GM18909 (cell line): Measurements from ENCODE around the gene G6PC1.
"Not testable (repeated sequence)": the region's sequence is repeated elsewhere in the genome, so short reads cannot be mapped to it uniquely, and the experiment has no call there.

ENCODE experiments used
- ATAC-seq: cut with Tn5 transposase; IDR thresholded peaks from one replicate; pipeline ENCODE4 v1.9.1; 2021; ENCODE audit warnings: mild to moderate bottlenecking; ENCODE audit not compliant: unreplicated experiment, poor library complexity

The G6PC1 gene

DNA sequence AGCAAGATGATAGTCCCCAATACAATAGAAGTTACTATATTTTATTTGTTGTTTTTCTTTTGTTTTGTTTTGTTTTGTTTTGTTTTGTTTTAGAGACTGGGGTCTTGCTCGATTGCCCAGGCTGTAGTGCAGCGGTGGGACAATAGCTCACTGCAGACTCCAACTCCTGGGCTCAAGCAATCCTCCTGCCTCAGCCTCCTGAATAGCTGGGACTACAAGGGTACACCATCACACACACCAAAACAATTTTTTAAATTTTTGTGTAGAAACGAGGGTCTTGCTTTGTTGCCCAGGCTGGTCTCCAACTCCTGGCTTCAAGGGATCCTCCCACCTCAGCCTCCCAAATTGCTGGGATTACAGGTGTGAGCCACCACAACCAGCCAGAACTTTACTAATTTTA lies 618 bp upstream of the G6PC1 start:
- ATAC-seq, result not testable (repeated sequence)

DNA sequence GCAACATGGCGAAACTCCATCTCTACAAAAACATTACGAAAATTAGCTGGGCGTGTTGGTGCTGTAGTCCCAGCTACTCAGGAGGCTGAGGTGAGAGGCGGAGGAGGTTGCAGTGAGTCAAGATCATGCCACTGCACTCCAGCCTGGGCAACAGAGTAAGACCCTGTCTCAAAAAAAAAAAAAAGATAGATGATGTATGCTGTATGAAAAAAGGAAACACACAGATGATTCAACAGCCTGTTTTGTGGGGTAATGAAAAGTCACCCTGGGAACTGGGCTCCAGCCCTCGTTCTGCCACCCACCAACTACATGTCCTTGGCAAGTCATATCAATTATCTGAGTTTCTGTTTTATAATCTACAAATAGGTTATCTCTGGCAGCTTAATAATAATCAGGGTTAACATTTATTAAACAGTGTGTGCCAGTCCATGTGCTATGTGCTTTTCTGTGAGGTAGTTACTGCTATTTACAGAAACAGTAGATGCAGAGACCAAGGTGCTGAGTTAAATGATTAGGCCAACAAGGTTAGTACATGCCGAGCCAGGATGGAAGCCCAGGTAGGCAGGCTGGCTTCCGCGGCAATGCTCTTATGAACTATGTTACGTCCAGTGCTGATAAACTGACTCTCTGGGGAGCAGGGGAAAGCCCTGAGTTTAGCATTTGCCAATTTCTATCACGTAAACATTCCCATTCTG lies 1.1 kb downstream of the G6PC1 start:
- ATAC-seq, result no peak

GRCh38 chr17:42904110-42904469 lies 3.5 kb downstream of the G6PC1 start:
- no peak for ATAC-seq

DNA sequence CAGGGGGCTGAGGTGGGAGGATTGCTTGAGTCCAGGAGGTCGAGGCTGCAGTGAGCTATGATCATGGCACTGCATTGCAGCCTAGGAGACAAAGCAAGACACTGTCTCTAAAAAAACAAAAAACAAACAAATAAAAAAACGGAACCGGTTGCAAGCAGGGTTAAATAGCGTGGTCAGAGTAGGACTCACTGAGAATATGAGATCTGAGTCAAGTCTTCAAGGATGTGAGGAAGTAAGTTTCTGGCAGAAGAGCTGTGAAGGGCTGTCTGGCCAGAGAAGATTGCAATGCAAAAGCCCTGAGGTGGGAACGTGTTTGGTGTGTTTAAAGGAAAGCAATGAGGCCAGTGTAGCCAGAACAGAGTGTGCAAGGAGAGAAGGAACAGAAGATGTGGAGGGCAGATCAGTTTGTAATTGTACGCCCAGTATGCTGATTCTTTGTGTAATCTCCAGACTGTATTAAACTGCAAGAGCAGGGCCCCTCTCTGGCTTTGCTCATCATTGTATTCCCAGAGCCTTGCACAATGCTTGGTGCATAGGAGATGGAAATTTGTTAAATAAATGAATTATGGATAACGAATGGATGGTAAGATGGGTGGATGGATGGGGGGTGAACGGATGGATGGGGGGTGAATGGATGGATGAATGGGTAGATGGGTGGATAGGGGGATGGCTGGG lies 6.3 kb downstream of the G6PC1 start:
- ATAC-seq, result no peak

- no peak for ATAC-seq
These were observed 8.5 kb downstream of the G6PC1 start for GRCh38 chr17:42908872-42909700.

DNA sequence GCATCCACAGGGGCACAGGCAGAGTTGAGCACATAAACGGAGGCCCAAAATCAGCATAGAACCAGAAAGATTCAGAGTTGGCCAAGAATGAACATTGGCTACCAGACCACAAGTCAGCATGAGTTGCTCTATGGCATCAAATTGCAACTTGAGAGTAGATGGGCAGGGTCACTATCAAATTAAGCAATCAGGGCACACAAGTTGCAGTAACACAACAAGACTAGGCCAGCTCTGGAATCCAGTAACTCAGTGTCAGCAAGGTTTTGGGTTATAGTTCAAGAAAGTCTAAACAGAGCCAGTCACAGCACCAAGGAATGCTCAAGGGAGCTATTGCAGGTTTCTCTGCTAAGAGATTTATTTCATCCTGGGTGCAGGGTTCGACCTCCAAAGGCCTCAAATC lies 12.9 kb downstream of the G6PC1 start:
- ATAC-seq, result no peak

DNA sequence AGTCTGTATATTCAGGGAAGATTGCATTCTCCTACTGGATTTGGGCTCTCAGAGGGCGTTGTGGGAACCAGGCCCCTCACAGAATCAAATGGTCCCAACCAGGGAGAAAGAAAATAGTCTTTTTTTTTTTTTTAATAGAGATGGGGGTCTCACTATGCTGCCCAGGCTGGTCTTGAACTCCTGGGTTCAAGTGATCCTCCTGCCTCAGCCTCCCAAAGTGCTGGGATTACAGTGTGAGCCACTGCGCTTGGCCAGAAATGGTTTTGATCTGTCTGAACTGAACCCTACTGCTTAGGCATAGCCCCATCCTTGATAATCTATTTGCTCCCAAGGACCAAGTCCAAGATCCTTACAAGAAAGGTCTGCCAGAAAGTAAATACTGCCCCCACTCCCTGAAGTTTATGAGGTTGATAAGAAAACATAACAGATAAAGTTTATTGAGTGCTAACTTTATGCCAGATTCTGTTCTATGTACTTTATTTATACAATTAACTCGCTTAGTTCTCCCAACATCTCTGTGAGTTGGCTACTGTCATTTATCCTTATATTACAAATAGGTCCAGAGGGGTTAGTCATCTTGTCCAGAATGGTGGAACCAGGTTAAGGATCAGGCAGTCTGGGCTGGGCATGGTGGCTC lies 13.5 kb downstream of the G6PC1 start:
- ATAC-seq, result no peak

DNA sequence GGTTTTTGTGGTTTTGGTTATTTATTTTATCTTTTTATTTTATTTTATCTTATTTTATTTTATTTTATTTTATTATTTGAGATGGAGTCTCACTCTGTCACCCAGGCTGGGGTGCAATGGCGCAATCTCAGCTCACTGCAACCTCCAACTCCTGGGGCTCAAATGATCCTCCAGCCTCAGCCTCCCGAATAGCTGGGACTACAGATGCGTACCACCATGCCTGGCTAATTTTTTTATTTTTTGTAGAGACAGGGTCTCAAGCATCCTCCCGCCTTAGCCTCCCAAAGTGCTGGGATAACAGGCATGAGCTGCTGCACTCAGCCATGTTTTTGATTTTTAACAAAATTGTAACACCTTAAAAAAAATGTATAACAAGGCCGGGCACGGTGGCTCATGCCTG lies 14.7 kb downstream of the G6PC1 start:
- ATAC-seq, result not testable (repeated sequence)

- ATAC-seq, result not testable (repeated sequence)
These were observed 16.0 kb downstream of the G6PC1 start for GRCh38 chr17:42916388-42917235.

DNA sequence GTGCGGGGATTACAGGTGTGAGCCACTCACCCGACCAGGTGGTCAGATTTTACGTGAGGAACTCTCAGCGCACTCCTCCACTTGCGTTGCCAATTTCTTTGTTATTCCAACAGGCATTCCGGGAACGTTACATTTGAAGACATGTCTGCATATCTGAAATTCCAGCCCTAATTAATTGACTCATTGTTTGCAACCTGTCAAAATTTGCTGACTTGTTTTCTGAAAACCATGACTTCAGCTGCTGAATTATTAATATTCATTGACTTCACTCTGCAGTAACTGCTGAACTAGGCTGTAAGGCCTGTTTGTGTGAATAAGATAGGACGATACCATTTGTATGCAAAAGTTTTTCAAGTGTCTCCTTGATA lies 16.6 kb downstream of the G6PC1 start:
- ATAC-seq, result no peak

- no peak for ATAC-seq
These were observed 18.4 kb downstream of the G6PC1 start for GRCh38 chr17:42918902-42919521.

DNA sequence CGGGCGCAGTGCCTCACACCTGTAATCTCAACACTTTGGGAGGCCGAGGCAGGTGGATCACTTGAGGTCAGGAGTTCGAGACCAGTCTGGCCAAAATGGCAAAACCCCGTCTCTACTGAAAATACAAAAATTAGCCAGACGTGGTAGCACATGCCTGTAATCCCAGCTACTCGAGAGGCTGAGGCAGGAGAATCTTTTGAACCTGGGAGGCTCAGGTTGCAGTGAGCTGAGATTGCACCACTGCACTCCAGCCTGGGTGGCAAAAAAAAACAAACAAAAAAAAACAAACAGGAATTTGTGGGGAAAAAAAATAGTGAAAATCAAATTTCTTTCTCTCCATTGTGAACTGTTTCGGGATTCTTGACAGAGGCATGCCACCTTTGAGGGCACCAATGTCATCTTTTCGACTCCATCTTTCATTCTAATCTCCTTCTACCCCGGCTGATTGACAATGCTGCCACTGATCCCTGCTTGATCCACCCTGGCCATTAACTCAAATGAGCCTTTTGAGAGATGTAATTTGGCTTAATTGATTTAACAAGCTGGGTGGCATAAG lies 19.0 kb downstream of the G6PC1 start:
- not testable (repeated sequence) for ATAC-seq

- no peak for ATAC-seq
These were observed 19.7 kb downstream of the G6PC1 start for GRCh38 chr17:42920106-42920900.

DNA sequence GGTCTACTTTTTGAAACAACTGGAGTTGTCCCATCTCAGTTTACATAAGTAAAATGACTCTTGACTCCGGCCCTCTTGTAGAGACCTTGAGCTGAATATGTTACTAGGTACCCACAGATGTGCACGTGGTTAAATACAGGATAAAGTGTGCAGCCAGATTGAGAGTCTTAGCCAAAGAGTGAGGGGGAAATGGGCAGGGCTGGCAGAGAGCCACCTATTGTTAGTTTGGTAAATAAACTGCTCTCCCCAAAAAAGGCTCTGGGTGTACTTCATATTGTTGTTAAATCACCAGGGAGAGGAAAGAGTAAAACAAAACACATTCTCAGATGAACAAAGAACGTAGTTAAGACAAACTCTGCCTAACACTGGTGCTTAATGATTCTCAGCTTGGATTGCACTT lies 20.3 kb downstream of the G6PC1 start:
- no peak for ATAC-seq

GRCh38 chr17:42922294-42922693 lies 21.7 kb downstream of the G6PC1 start:
- ATAC-seq, result no peak

DNA sequence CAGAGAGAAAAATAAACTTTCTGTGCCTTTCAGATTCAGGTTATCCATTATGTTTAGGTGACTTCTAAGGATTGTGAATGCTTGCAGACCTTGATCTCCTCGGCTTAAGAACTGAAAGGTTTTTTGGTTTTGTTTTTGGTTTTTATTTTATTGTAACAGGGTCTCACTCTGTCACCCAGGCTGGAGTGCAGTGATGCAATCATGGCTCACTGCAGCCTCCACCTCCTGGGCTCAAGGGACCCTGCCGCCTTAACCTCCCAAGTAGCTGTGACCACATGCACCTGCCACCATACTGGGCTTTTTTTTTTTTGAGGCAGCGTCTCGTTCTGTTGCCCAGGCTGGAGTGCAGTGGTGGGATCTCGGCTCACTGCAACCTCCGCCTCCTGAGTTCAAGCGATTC lies 22.9 kb downstream of the G6PC1 start:
- ATAC-seq, result not testable (repeated sequence)

DNA sequence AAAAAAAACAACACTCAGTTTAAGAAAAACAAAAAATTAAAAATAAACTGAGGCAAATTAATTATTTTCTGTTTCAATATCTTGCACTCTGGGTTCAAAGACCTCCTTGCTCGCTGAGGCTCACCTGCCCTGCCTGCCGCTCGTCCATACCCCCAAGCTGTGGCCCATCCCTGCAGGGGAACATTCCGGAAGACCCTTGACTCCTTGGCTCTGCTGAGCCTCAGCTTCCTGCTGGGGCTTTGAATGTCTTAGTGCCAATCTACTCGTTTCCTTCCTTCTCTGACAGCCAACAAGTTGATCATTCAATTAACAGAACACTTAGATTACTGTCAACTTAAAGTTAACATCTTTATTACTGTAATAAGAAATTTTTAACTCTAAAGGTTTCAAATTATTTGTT lies 24.3 kb downstream of the G6PC1 start:
- ATAC-seq, result no peak

- peak; percentile 57 for ATAC-seq
These were observed 28.3 kb downstream of the G6PC1 start for GRCh38 chr17:42928714-42929496.
